ENCODE results near the gene ZNF689. TPM values are rescaled to one million over a fixed set of nuclear protein-coding genes. Genes with fewer than 3 reads are reported as not detected.

ZNF689 gene
- total RNA-seq, 3 donors from 2014 or later = 7.0 to 15.4 (median 12.8) TPM

DNA sequence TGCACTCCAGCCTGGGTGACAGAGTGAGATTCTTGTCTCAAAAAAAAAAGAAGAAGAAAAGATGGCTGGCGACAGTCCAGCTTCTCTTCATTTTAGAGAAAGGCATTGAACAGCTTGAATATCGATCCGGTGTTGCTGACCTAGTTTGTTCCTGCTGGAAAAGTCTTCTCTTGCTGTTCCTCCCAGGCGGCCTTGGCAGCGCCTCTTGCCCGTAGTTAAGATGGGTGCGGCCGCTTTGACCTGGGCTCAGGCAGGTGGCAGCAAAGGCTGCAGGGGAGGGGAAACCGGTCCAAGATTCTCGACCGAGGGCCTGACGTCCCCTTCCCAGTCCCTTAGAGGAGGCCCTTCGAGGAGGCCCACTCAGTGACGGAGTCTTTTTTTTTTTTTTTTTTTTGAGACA lies 48.2 kb downstream of the ZNF689 start:
- intact Hi-C loops (cut with DNase I; ENCODE audit: low total_unique reads) = no loop called here
- Histone ChIP-seq H3K36me3 (no peaks in the 10 kb centered on the region), H3K9me3 (no peaks in the 10 kb centered on the region), H3K4me1 (no peaks in the 10 kb centered on the region), H3K27me3 (no peaks in the 10 kb centered on the region), H3K4me3 (peak overlapping the region; percentile 43 to 67 (median 61)), H3K27ac (peak overlapping the region in 1 of 2 donors; percentile 61)
- TF ChIP-seq, protein P1, sequence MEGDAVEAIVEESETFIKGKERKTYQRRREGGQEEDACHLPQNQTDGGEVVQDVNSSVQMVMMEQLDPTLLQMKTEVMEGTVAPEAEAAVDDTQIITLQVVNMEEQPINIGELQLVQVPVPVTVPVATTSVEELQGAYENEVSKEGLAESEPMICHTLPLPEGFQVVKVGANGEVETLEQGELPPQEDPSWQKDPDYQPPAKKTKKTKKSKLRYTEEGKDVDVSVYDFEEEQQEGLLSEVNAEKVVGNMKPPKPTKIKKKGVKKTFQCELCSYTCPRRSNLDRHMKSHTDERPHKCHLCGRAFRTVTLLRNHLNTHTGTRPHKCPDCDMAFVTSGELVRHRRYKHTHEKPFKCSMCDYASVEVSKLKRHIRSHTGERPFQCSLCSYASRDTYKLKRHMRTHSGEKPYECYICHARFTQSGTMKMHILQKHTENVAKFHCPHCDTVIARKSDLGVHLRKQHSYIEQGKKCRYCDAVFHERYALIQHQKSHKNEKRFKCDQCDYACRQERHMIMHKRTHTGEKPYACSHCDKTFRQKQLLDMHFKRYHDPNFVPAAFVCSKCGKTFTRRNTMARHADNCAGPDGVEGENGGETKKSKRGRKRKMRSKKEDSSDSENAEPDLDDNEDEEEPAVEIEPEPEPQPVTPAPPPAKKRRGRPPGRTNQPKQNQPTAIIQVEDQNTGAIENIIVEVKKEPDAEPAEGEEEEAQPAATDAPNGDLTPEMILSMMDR (IDR thresholded peaks at IDR 0.05) = no peak
- TF ChIP-seq POLR2AphosphoS5 (IDR thresholded peaks at IDR 0.05) (no peak), POLR2A (IDR thresholded peaks at IDR 0.05) (no peak)
- DNase-seq (ENCODE audit: low spot score in 2 of 2) = no peak

DNA sequence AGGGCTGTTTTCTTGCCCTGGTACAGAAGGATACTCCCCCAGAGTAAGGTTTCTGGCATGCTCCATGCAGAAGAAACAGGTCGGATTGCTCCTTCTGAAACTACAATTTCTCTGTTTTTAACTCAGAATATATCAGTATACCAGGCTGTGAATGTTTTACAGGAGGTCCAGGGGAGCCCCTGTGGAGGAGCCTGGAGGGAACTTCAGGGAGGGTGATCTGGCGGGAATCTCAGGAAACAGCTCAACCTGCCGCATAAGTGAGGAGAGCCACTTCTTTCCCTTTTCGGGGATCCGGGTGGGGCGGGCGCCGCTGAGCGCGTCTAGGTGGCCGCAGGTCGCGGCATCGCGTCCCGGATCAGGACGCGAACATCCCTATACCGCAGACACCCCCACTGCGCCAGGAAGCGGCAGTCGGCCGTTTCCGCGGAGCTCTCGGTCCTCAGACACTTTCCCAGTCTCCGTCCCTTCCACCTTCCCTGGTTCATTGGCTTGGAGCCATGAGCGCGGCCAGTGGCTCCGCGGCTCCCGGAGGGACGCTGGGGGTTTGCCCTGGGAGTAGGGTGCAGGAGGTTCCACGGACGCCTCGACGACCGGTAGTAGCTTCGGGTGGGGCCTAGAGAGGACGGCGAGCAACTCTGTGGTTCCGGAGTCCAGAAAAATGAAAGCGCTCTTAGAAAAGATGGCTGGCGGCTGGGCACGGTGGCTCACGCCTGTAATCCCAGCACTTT lies 48.9 kb downstream of the ZNF689 start:
- Histone ChIP-seq H3K27ac (peak overlapping the region; percentile 61 to 65), H3K4me3 (peak overlapping the region; percentile 43 to 67 (median 61)), H3K27me3 (no peaks in the 10 kb centered on the region), H3K4me1 (no peaks in the 10 kb centered on the region), H3K9me3 (no peaks in the 10 kb centered on the region), H3K36me3 (no peaks in the 10 kb centered on the region)
- TF ChIP-seq POLR2A (IDR thresholded peaks at IDR 0.05) = no peak
- TF ChIP-seq, protein P1 (IDR thresholded peaks at IDR 0.05) = no peak
- no peak for TF ChIP-seq POLR2AphosphoS5 (IDR thresholded peaks at IDR 0.05)
- intact Hi-C loops (cut with DNase I; ENCODE audit: low total_unique reads) = no loop called here
- no peak for DNase-seq (ENCODE audit: low spot score in 2 of 2)

DNA sequence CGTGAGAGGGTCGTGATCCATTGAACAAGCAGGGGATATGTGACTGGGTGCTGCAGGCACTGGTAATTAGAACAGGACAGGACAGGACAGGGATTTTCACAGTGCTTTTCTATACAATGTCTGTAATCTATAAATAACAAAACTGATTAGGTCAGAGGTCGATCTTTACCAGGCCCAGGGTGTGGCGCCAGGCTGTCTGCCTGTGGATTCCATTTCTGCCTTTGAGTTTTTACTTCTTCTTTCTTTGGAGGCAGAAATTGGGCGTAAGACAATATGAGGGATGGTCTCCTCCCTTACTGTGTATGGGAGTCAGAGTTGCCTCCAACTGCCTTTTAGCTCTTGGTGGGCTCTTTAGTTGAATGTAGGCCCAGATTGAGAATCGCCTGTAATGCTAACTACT lies 50.5 kb downstream of the ZNF689 start:
- H3K36me3 ChIP-seq = peaks cover 7% of the 10 kb centered on the region

DNA sequence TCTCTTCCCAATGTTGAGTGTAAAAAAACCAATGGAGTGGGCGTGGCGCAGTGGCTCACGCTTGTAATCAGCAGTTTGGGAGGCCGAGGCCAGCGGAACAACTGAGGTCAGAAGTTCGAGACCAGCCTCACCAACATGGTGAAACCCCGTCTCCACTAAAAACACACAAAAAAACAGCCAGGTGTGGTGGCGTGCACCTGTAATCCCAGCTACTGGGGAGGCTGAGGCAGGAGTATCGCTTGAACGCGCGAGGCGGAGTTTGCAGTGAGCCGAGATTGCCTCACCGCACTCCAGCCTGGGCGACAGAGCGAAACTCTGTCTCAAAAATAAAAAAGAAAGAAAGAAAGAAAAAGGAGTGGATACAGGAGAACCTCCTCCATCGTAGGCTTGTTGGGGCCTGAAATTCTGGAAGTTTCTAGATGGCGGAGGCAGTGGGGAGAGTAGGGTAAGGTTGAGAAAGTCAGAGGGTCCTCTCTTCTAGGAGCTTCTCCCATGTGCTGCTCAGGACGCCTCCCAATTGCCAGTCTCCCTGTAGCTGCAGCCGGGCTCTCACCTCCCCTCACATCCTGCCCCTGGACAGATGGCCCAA lies 51.3 kb downstream of the ZNF689 start:
- Histone ChIP-seq H3K36me3 (peaks cover 7% of the 10 kb centered on the region), H3K4me1 (no peaks in the 10 kb centered on the region), H3K27me3 (no peaks in the 10 kb centered on the region), H3K4me3 (peak overlapping the region; percentile 83 to 89 (median 87)), H3K27ac (peak overlapping the region; percentile 94 to 97), H3K9me3 (no peaks in the 10 kb centered on the region)
- DNase-seq (ENCODE audit: low spot score in 2 of 2) = no peak
- TF ChIP-seq, protein P1 (IDR thresholded peaks at IDR 0.05) = no peak
- TF ChIP-seq POLR2A (IDR thresholded peaks at IDR 0.05) (no peak), POLR2AphosphoS5 (IDR thresholded peaks at IDR 0.05) (no peak)
- intact Hi-C loops (cut with DNase I; ENCODE audit: low total_unique reads) = no loop called here

More for the DNA sequence above, 50.5 kb downstream of the ZNF689 start:
- Histone ChIP-seq H3K9me3 (no peaks in the 10 kb centered on the region), H3K4me3 (no peak overlapping the region), H3K4me1 (no peaks in the 10 kb centered on the region), H3K27me3 (no peaks in the 10 kb centered on the region), H3K27ac (no peak overlapping the region)
- intact Hi-C loops (cut with DNase I; ENCODE audit: low total_unique reads) = no loop called here
- TF ChIP-seq POLR2AphosphoS5 (IDR thresholded peaks at IDR 0.05) = no peak
- no peak for DNase-seq (ENCODE audit: low spot score in 2 of 2)

DNA sequence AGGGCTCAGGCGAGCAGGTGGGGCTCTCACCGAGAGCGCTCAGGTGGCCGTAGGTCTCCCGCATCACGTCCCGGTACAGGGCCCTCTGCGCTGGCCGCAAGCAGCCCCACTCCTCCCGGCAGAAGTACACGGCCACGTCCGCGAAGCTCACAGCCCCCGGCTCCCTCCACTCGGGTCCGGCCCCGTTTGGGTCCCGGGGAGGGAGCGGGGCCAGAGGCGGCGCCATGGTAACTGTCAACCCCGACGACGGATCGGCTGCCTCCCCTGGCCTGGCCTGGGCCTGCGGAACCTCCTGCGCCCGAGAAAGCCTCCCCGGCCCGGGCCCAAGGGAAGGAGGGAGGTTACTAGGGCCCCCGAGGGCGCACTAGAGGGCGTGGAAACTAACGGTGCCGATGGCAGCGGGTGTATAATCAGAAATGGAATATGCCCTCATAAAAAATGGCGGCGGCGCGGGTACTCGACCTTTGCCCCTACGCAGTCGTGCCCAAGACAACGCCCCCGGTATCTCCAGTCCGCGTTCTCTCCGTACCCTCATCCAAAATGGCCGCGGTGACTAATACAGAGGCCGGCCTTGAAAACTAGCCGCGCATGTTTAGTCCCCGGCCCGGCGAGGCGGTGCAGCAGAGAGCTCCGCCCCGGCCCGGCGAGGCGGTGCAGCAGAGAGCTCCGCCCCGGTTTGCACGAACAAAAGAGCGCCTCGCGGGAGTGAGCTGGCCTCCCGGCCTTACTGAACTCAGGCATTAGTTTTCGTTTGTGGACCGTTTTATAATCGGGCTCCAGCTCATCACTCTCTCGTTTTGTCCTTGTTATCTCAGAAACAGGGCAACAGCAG lies 52.0 kb downstream of the ZNF689 start, which contains the start of gene ZNF764:
TSS of gene ZNF764 (minus strand) at position 418 of the 832 bp plus-strand sequence. CDS start at position 226, 192 bp downstream.
- peaks cover 7% of the 10 kb centered on the region for H3K36me3 ChIP-seq
- peak within 1 kb of the TSS; percentile 83 to 89 (median 87) for H3K4me3 ChIP-seq
- H3K27ac ChIP-seq = peak within 1 kb of the TSS; percentile 94 to 97
- intact Hi-C loops (cut with DNase I; ENCODE audit: low total_unique reads) = no loop called here
- TF ChIP-seq, protein P1 (IDR thresholded peaks at IDR 0.05) = no peak
- TF ChIP-seq POLR2AphosphoS5 (IDR thresholded peaks at IDR 0.05) = peak; percentile 62 to 79 (median 64)
- TF ChIP-seq POLR2A (IDR thresholded peaks at IDR 0.05) = no peak
- H3K9me3 ChIP-seq = no peaks in the 10 kb centered on the region
- DNase-seq (ENCODE audit: low spot score in 2 of 2) = peak; percentile 98 to 99
- H3K27me3 ChIP-seq = no peaks in the 10 kb centered on the region
- H3K4me1 ChIP-seq = no peaks in the 10 kb centered on the region
